Measurements from ENCODE around the gene ZSCAN16. TPM values are rescaled to one million over a fixed set of nuclear protein-coding genes. Genes with fewer than 3 reads are reported as not detected.
"Not testable (repeated sequence)": the region's sequence is repeated elsewhere in the genome, so short reads cannot be mapped to it uniquely, and the experiment has no call there.

ZSCAN16 gene
- total and polyA plus RNA-seq, 5 donors, result 2.5 to 3.2 (median 2.9) TPM

DNA sequence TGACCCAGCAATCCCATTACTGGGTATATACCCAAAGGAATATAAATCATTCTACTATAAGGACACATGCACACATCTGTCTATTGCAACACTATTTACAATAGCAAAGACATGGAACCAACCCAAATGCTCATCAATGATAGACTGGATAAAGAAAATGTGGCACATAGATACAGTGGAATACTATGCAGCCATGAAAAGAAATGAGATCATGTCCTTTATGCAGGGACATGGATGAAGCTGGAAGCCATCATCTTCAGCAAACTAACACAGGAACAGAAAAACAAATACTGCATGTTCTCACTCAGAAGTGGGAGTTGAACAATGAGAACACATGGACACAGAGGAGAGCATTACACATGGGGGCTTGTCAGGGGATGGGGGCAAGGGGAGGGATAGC, 21.7 kb upstream of the ZSCAN16 start:
- H3K4me3 ChIP-seq (ENCODE audit: low read length); H3K27me3 ChIP-seq (ENCODE audit: control insufficient read depth, insufficient read depth); intact Hi-C loops (cut with DNase I); H3K4me1 ChIP-seq (ENCODE audit: control insufficient read depth, insufficient read depth, low read length); ATAC-seq; H3K27ac ChIP-seq (ENCODE audit: low read length); DNase-seq; H3K9me3 ChIP-seq (ENCODE audit: control insufficient read depth, low read length): not testable (repeated sequence)

DNA sequence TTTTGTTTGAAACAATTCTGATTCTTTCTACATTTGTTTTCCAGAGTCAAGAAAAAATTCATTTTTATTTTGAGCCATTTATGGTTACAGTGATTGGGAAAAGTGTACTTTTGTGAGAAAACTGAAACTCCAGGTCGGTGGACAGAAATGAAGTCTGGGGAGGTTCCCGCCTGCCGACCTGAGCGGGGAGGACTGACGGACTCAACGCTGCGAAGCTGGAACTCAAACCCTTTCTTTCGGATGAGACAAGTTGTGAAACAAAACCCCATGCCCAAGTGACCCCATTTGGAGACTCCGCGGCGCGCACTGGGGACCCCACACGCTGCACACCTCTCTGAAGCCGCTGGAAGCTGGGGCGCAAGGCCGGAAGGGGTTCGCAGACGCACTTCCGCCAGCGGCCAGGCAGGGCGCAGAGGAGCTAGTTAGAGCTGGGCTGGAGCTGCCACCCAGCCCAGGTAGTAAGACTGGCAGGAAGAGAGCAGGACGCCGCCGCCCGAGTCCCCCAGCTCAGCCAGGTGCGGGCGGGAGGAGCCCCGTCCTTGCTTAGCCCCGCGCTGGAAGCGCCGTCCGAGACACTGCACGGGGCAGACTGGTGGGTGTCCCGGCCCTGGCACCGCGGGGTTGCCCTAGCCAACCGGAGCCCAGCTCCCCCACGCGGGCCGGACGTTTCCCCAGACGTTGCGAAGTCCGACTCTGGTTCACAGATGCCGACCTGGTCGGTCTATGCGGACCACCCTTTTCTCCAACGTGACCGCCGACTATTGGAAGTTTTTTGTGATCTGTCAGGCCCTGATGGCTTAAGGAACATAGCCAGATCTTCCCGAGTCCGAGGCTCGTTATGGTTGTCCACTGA, 19.8 kb upstream of the ZSCAN16 start:
- Histone ChIP-seq H3K27me3 (ENCODE audit: control insufficient read depth, insufficient read depth) (no peaks in the 10 kb centered on the region), H3K4me1 (ENCODE audit: control insufficient read depth, insufficient read depth, low read length) (no peaks in the 10 kb centered on the region), H3K27ac (ENCODE audit: low read length) (peak overlapping the region; percentile 28), H3K9me3 (ENCODE audit: control insufficient read depth, low read length) (no peaks in the 10 kb centered on the region), H3K4me3 (ENCODE audit: low read length) (peak overlapping the region; percentile 52)
- ATAC-seq, result peak; percentile 99 to 100
- DNase-seq, result peak; percentile 78 to 92 (median 92)
- intact Hi-C loops (cut with DNase I), result no loop called here
- WGBS, result 1% methylated on average over 54 of the region's 54 CpGs

DNA sequence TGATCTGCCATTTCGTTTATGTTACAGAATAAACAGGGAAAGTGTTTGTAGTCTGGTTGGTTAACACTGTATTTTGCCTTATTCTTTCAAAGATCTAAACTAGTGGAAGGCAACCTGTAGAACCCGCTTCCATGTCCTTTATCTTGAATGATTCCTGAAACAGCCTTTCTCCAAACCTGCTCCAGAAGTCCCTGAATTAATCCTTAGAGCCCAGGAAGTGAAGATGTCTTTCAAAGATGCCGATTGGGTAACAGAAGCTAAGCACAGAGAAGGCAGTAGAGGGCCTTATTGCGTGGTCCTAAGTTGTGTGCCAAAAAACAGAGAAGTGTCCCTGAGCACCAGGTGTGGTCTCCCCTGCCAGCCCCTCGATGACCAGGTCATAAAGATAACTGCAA, 19.2 kb upstream of the ZSCAN16 start:
- Histone ChIP-seq H3K4me1 (ENCODE audit: control insufficient read depth, insufficient read depth, low read length) (no peaks in the 10 kb centered on the region), H3K27ac (ENCODE audit: low read length) (no peak overlapping the region), H3K27me3 (ENCODE audit: control insufficient read depth, insufficient read depth) (no peaks in the 10 kb centered on the region), H3K4me3 (ENCODE audit: low read length) (peak overlapping the region; percentile 52), H3K9me3 (ENCODE audit: control insufficient read depth, low read length) (no peaks in the 10 kb centered on the region)
- intact Hi-C loops (cut with DNase I), result no loop called here
- ATAC-seq (peak in 1 of 2 donors; percentile 29), DNase-seq (no peak)
- WGBS, result 34% methylated on average over 5 of the region's 5 CpGs

DNA sequence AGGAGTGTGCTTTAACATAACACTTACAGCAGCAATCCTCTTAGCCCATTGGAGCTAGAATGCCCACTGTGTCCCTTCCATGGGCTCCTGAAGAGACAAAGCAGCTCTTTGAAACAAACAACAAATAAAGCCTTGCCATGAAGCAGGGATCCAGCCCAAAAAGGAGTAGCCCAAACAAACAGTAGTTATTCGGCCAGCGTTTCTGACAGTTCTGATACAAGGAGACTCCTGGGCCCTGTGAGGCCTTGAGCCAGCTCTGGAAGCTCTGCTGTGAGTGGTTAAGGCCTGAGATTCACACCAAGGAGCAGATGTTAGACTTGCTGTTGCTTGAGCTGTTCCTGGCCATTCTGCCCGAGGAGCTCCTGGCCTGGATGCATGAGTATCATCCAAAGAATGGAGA, 16.9 kb upstream of the ZSCAN16 start:
- intact Hi-C loops (cut with DNase I), result no loop called here
- no peak for DNase-seq
- 83% methylated on average over 3 of the region's 3 CpGs for WGBS
- H3K4me1 ChIP-seq (ENCODE audit: control insufficient read depth, insufficient read depth, low read length), result no peaks in the 10 kb centered on the region
- H3K27ac ChIP-seq (ENCODE audit: low read length), result no peak overlapping the region
- no peak overlapping the region for H3K4me3 ChIP-seq (ENCODE audit: low read length)
- no peaks in the 10 kb centered on the region for H3K27me3 ChIP-seq (ENCODE audit: control insufficient read depth, insufficient read depth)
- H3K9me3 ChIP-seq (ENCODE audit: control insufficient read depth, low read length), result no peaks in the 10 kb centered on the region
- ATAC-seq, result no peak

DNA sequence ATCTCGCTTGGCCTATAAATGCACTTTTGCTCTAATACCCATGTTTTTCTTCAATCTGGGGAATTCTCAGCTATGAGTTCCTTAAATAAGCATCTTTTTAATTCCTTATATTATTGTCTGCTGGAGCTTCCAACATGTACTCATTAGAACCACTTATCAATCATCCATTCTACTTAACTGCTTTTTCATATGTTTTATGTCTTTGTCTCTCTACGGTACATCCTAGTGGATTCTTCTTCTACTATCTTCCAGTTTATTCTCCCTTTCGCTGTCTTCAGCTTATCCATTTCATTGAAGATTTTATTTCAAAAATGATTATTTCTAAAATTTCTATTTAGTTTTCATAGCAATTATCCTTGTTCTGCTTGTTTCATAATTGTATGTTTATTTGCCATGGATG, 12.4 kb upstream of the ZSCAN16 start:
- no peak overlapping the region for H3K4me3 ChIP-seq (ENCODE audit: low read length)
- no peak overlapping the region for H3K27ac ChIP-seq (ENCODE audit: low read length)
- intact Hi-C loops (cut with DNase I), result no loop called here
- H3K27me3 ChIP-seq (ENCODE audit: control insufficient read depth, insufficient read depth), result no peaks in the 10 kb centered on the region
- H3K9me3 ChIP-seq (ENCODE audit: control insufficient read depth, low read length), result no peaks in the 10 kb centered on the region
- H3K4me1 ChIP-seq (ENCODE audit: control insufficient read depth, insufficient read depth, low read length), result no peaks in the 10 kb centered on the region
- ATAC-seq (no peak), DNase-seq (no peak)
- WGBS, result 77% methylated on average over 3 of the region's 3 CpGs

DNA sequence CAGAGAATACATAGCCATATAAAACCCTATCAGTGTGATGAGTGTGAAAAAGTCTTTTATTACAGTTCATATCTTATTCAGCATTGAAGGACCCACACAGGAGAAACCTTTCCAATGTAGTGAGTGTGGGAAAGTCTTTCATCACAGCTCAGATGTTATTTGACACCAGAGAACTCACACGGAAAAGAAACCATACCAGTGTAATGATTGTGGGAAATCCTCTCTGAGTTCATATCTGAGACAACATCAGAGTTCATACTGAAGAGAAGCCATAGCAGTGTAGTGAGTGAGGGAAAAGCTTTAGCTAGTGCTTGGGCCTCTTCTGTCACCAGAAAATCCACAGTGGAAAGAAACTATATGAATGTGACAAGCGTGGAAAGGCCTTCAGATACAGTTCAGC, 8.6 kb upstream of the ZSCAN16 start:
- no peaks in the 10 kb centered on the region for H3K9me3 ChIP-seq (ENCODE audit: control insufficient read depth, low read length)
- H3K4me1 ChIP-seq (ENCODE audit: control insufficient read depth, insufficient read depth, low read length), result no peaks in the 10 kb centered on the region
- no peak for DNase-seq
- H3K27me3 ChIP-seq (ENCODE audit: control insufficient read depth, insufficient read depth), result no peaks in the 10 kb centered on the region
- WGBS, result 73% methylated on average over 2 of the region's 2 CpGs
- no peak overlapping the region for H3K4me3 ChIP-seq (ENCODE audit: low read length)
- no peak overlapping the region for H3K27ac ChIP-seq (ENCODE audit: low read length)
- no peak for ATAC-seq
- intact Hi-C loops (cut with DNase I), result no loop called here

DNA sequence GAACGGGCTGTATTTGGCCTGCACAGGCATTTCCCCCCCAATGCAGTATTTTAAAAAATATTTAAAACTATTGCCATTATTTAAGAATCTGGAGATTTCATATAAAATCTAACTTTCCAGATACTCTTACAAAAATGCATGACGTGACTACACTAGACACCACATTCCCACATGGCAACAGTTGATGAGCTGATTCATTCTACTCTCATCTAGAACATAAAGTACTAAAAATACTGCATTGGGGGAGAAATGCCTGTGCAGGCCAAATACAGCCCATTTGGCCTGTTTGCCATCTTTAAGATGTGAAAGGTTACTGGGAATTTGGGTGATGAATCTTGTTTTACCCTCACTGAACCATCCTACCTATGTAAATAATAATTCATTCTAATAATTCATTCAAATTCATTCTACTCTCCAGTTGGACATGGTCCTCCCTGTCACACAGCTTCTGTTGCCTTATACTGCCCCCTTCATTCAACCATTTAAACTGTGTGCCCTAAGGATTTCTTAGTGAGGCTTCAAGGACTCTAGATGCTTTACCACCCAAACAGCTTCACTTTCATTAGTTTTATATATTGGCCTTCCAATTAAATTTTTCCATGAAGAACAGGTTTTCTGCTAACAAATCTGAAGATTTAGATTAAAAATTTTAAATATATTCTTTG, 6.9 kb upstream of the ZSCAN16 start:
- Histone ChIP-seq H3K9me3 (ENCODE audit: control insufficient read depth, low read length) (no peaks in the 10 kb centered on the region), H3K4me1 (ENCODE audit: control insufficient read depth, insufficient read depth, low read length) (no peaks in the 10 kb centered on the region), H3K27ac (ENCODE audit: low read length) (no peak overlapping the region), H3K4me3 (ENCODE audit: low read length) (no peak overlapping the region), H3K27me3 (ENCODE audit: control insufficient read depth, insufficient read depth) (no peaks in the 10 kb centered on the region)
- DNase-seq, result no peak
- ATAC-seq, result no peak
- intact Hi-C loops (cut with DNase I), result no loop called here
- WGBS, result 91% methylated on average over 2 of the region's 2 CpGs

DNA sequence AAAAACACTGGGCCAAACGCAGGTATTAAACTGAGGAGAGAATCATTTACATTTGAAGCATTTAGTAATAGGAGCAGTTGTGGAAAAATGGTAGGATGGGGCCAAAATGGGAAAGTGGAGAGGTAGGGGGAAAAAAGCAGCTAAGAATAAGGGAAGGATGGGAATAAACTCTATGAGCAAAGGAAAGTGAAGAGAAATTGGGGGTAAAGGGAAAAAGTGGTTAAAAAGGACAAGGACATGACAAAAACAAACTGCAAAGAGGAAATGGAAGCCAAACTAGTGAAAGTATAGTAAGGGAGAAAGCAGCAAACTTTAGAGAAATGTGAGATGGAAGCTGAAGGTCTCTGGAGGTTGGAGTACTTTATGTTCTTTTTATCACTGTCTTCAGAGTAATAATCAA, 6.2 kb upstream of the ZSCAN16 start:
- ATAC-seq (no peak), DNase-seq (no peak)
- Histone ChIP-seq H3K4me3 (ENCODE audit: low read length) (no peak overlapping the region), H3K4me1 (ENCODE audit: control insufficient read depth, insufficient read depth, low read length) (no peaks in the 10 kb centered on the region), H3K9me3 (ENCODE audit: control insufficient read depth, low read length) (no peaks in the 10 kb centered on the region), H3K27ac (ENCODE audit: low read length) (no peak overlapping the region), H3K27me3 (ENCODE audit: control insufficient read depth, insufficient read depth) (no peaks in the 10 kb centered on the region)
- intact Hi-C loops (cut with DNase I), result no loop called here
- 70% methylated on average over 1 of the region's 1 CpG for WGBS

DNA sequence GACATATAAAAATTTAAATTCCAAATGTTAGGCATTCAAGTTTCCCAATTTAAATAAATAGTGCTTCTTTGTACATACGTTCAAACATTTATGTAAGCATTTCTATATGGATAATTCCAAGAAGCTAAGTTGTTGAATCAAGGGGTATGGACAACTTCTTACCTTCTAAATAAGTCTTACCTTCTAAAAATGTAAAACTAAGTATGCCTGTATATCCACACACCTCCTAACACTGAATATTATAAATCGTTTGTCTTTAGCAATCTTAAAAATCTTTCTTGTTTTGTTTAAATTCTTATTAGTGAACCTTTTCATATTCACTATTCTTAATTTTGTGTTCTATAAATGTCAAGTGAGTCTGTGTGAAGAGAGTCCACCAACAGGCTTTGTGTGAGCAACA, 2.5 kb upstream of the ZSCAN16 start:
- intact Hi-C loops (cut with DNase I), result loop anchor here in 1 of 4 donors (10.0 kb wide), 1 partner anchor 263 kb away; no protein-coding TSS in a partner anchor
- 93% methylated on average over 2 of the region's 2 CpGs for WGBS

DNA sequence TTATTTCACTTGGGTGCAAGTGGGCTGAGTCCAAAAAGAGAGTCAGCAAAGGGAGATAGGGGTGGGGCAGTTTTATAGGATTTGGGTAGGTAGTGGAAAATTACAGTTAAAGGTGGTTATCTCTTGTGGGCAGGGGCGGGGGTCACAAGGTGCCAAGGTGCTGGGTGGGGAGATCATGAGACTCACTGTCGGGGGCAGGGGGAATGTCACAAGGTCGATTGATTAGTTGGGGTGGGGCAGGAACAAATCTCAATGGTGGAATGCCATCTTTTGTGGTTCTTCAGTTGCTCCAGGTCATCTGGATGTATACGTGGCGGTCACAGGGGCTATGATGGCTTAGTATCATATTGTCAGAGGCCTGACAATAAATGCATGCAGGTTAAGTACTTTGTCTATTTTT, 2.1 kb upstream of the ZSCAN16 start:
- not testable (repeated sequence) for H3K4me3 ChIP-seq (ENCODE audit: low read length); H3K4me1 ChIP-seq (ENCODE audit: control insufficient read depth, insufficient read depth, low read length); H3K27me3 ChIP-seq (ENCODE audit: control insufficient read depth, insufficient read depth); DNase-seq; ATAC-seq; H3K27ac ChIP-seq (ENCODE audit: low read length); H3K9me3 ChIP-seq (ENCODE audit: control insufficient read depth, low read length)
- intact Hi-C loops (cut with DNase I), result loop anchor here in 1 of 4 donors (10.0 kb wide), 1 partner anchor 263 kb away; no protein-coding TSS in a partner anchor
- 93% methylated on average over 5 of the region's 5 CpGs for WGBS

More for the DNA sequence above, 2.5 kb upstream of the ZSCAN16 start:
- Histone ChIP-seq H3K4me3 (ENCODE audit: low read length) (no peak overlapping the region), H3K4me1 (ENCODE audit: control insufficient read depth, insufficient read depth, low read length) (no peaks in the 10 kb centered on the region), H3K27ac (ENCODE audit: low read length) (no peak overlapping the region), H3K27me3 (ENCODE audit: control insufficient read depth, insufficient read depth) (no peaks in the 10 kb centered on the region), H3K9me3 (ENCODE audit: control insufficient read depth, low read length) (no peaks in the 10 kb centered on the region)
- ATAC-seq (no peak), DNase-seq (no peak)

DNA sequence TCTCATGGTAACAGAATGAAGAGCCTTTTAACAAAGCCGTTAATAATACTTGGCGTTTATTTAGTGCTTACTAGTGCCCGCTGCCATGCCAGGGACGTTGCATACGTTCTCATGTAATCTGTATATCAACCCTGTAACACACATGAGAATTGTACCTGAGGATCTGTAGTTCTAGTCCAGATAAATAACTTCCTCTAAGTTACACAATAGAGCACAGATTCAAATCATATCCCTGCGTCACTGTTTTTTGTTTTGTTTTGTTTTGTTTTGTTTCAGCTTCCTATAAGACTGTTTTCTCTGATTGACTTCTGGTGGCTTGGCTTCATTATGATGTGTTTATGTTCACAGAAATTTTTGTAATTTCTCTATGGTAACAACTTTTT, 553 bp downstream of the ZSCAN16 start:
- peaks cover 1% of the 10 kb centered on the region for H3K4me1 ChIP-seq (ENCODE audit: control insufficient read depth, insufficient read depth, low read length)
- no peaks in the 10 kb centered on the region for H3K27me3 ChIP-seq (ENCODE audit: control insufficient read depth, insufficient read depth)
- no peaks in the 10 kb centered on the region for H3K9me3 ChIP-seq (ENCODE audit: control insufficient read depth, low read length)
- WGBS, result 12% methylated on average over 6 of the region's 6 CpGs
- ATAC-seq (peak in 1 of 2 donors; percentile 6), DNase-seq (no peak)
- H3K27ac ChIP-seq (ENCODE audit: low read length), result no peak overlapping the region
- intact Hi-C loops (cut with DNase I), result loop anchor here in 1 of 4 donors (10.0 kb wide), 1 partner anchor 260 kb away; no protein-coding TSS in a partner anchor
- peak overlapping the region; percentile 61 for H3K4me3 ChIP-seq (ENCODE audit: low read length)

All from right cardiac atrium (tissue), 5 donors.